PC-9 (cell line): ENCODE data around the gene NDUFC1. TPM values are rescaled to one million over a fixed set of nuclear protein-coding genes. Genes with fewer than 3 reads are reported as not detected.
A peak's percentile ranks its signal among the peaks of the same experiment; 100 is the strongest.

Experiments
- BruUV-seq: library from RNA; stranded (reverse); fragments of 400-500 nt; replicated peaks from 2 replicates; lab custom pipeline; 2021; lab: Mats Ljungman, UMichigan
- CTCF ChIA-PET: fragments of 300-600 bp; sonication (Branson Sonifier 250); formaldehyde crosslinking; loops from one replicate; lab custom pipeline; 2022; ENCODE audit warnings: antibody characterized with exemption; lab: Charles Lee
- POLR2A ChIA-PET: fragments of 300-600 bp; sonication (Branson Sonifier 250); formaldehyde crosslinking; loops from one replicate; lab custom pipeline; 2022; ENCODE audit warnings: antibody characterized with exemption; ENCODE audit not compliant: unreplicated experiment; lab: Charles Lee
- DNase-seq, 2 experiments: peaks; one replicate each; pipeline versions ENCODE4 v3.0.0 to v3.0.0-alpha.2; 2015 to 2022; ENCODE audit warnings: mixed read lengths in 1 of 2
- H2AFZ ChIP-seq: fragments of 200-600 bp; sonication (generic); 2 replicates; pipeline ENCODE4 v1.8.1; 2017; ENCODE audit warnings: antibody characterized with exemption
- H3F3A ChIP-seq: fragments of 200-600 bp; sonication (generic); 2 replicates; pipeline ENCODE4 v1.8.1; 2017; ENCODE audit warnings: antibody characterized with exemption, mild to moderate bottlenecking, low read depth; ENCODE audit not compliant: insufficient read depth
- H3K27ac ChIP-seq: fragments of 200-600 bp; sonication (generic); 2 replicates; pipeline ENCODE4 v1.6.1; 2016; ENCODE audit warnings: mixed run types
- H3K27me3 ChIP-seq: fragments of 200-600 bp; sonication (generic); 2 replicates; pipeline ENCODE4 v1.6.1; 2016; ENCODE audit warnings: low read depth, mixed run types; ENCODE audit not compliant: insufficient read depth
- H3K36me3 ChIP-seq: fragments of 200-600 bp; sonication (generic); 2 replicates; pipeline ENCODE4 v1.6.1; 2016; ENCODE audit warnings: low read depth, mixed run types
- H3K4me1 ChIP-seq: fragments of 200-600 bp; sonication (generic); replicated peaks from 2 replicates; pipeline ENCODE4 v1.6.1; 2016; ENCODE audit warnings: mixed run types; ENCODE audit not compliant: insufficient read depth
- H3K4me2 ChIP-seq: fragments of 200-600 bp; sonication (generic); 2 replicates; pipeline ENCODE4 v1.6.1; 2017; ENCODE audit warnings: mixed run types
- H3K4me3 ChIP-seq: fragments of 200-600 bp; sonication (generic); 2 replicates; pipeline ENCODE4 v1.6.1; 2016; ENCODE audit warnings: mixed run types
- H3K79me2 ChIP-seq: fragments of 200-600 bp; sonication (generic); 2 replicates; pipeline ENCODE4 v1.6.1; 2017; ENCODE audit warnings: low read depth, mixed run types
- H3K9me2 ChIP-seq: fragments of 200-600 bp; sonication (generic); 2 replicates; pipeline ENCODE4 v1.8.1; 2017; ENCODE audit warnings: mild to moderate bottlenecking; ENCODE audit not compliant: insufficient read depth
- H3K9me3 ChIP-seq: fragments of 200-600 bp; sonication (generic); 2 replicates; pipeline ENCODE4 v1.8.1; 2016; ENCODE audit warnings: low read depth; ENCODE audit not compliant: insufficient read depth
- H4K20me1 ChIP-seq: fragments of 200-600 bp; sonication (generic); 2 replicates; pipeline ENCODE4 v1.8.1; 2017; ENCODE audit not compliant: insufficient read depth
- CTCF ChIP-seq: fragments of 200-600 bp; sonication (generic); conservative IDR thresholded peaks from 2 replicates; pipeline ENCODE4 v1.6.1; 2017; ENCODE audit warnings: mixed run types, antibody characterized with exemption, mild to moderate bottlenecking, moderate library complexity
- EZH2 ChIP-seq: fragments of 200-600 bp; sonication (generic); IDR thresholded peaks from 2 replicates; pipeline ENCODE4 v1.8.0; 2017; ENCODE audit warnings: antibody characterized with exemption, low read depth
- intact Hi-C: fragments of 100-400 bp; cut with micrococcal nuclease; formaldehyde crosslinking; loops from one replicate; pipeline ENCODE4 v1.10.0; 2022; ENCODE audit not compliant: unreplicated experiment
- total RNA-seq: library from RNA; stranded (reverse); gene quantifications from 2 replicates; pipeline ENCODE4 v1.2.3, GENCODE V29; 2021

NDUFC1 gene
- total RNA-seq, 1 experiment from 2014 or later: 59.3 TPM

- Histone ChIP-seq H3K79me2 (peaks cover 22% of the 10 kb centered on the region), H3K4me2 (peak overlapping the region; percentile 79), H3K4me1 (peaks cover 21% of the 10 kb centered on the region), H3K27ac (no peak overlapping the region), H3K27me3 (no peaks in the 10 kb centered on the region), H3K9me3 (no peaks in the 10 kb centered on the region), H3K4me3 (peak overlapping the region; percentile 78; the same call in 1 of the 2 replicates), H3K36me3 (peaks cover 3% of the 10 kb centered on the region; the same call in 1 of the 2 replicates), H2AFZ (peak overlapping the region; percentile 83), H4K20me1 (no peaks in the 10 kb centered on the region), H3K9me2 (no peaks in the 10 kb centered on the region), H3F3A (peaks cover 16% of the 10 kb centered on the region)
- no TSS peak for BruUV-seq
- peak; percentile 21; the same call in 1 of the 2 replicates for TF ChIP-seq CTCF
- no peak for TF ChIP-seq EZH2
- intact Hi-C loops: loop anchor here (1.0 to 2.0 kb wide), 4 partner anchors 67 to 265 kb away; no protein-coding TSS in a partner anchor
- POLR2A ChIA-PET: interaction anchor here (0.6 kb wide), 2 partner anchors 23 to 1184 kb away, joined by 3 read pairs; no protein-coding TSS in a partner anchor
- no peak for DNase-seq
- CTCF ChIA-PET: interaction anchor here (0.6 to 1.4 kb wide), 7 partner anchors 14 to 265 kb away, joined by 3 to 8 read pairs (median 4); partner anchors contain the start of gene ELF2
Observed at GRCh38 chr4:139295942-139296299, 6.4 kb downstream of the NDUFC1 start.

GRCh38 chr4:139295206-139295941 lies 6.9 kb downstream of the NDUFC1 start:
- TF ChIP-seq EZH2 (no peak), CTCF (peak; percentile 85)
- Histone ChIP-seq H3K79me2 (peaks cover 22% of the 10 kb centered on the region), H3F3A (peaks cover 10% of the 10 kb centered on the region; the same call in 1 of the 2 replicates), H3K36me3 (peaks cover 3% of the 10 kb centered on the region; the same call in 1 of the 2 replicates), H2AFZ (peak overlapping the region; percentile 83), H3K9me2 (no peaks in the 10 kb centered on the region), H3K4me1 (peaks cover 21% of the 10 kb centered on the region), H3K27me3 (no peaks in the 10 kb centered on the region), H3K9me3 (no peaks in the 10 kb centered on the region), H3K27ac (no peak overlapping the region), H4K20me1 (no peaks in the 10 kb centered on the region), H3K4me2 (peak overlapping the region; percentile 79), H3K4me3 (peak overlapping the region; percentile 78)
- CTCF ChIA-PET: interaction anchor here (0.6 to 1.4 kb wide), 7 partner anchors 14 to 265 kb away, joined by 3 to 8 read pairs (median 4); partner anchors contain the start of gene ELF2
- BruUV-seq: no TSS peak
- intact Hi-C loops: loop anchor here (1.0 to 2.0 kb wide), 3 partner anchors 157 to 265 kb away; no protein-coding TSS in a partner anchor
- peak; percentile 66 to 91 for DNase-seq
- POLR2A ChIA-PET: interaction anchor here (0.6 kb wide), 2 partner anchors 23 to 119 kb away, joined by 3 read pairs; no protein-coding TSS in a partner anchor

- no peak for TF ChIP-seq CTCF
- no peak for TF ChIP-seq EZH2
- Histone ChIP-seq H3K4me1 (no peaks in the 10 kb centered on the region), H3K36me3 (no peaks in the 10 kb centered on the region), H4K20me1 (no peaks in the 10 kb centered on the region), H2AFZ (no peak overlapping the region), H3K9me2 (no peaks in the 10 kb centered on the region), H3K4me3 (no peak overlapping the region), H3K4me2 (no peak overlapping the region), H3K27ac (no peak overlapping the region), H3K9me3 (no peaks in the 10 kb centered on the region), H3K79me2 (no peaks in the 10 kb centered on the region), H3F3A (no peaks in the 10 kb centered on the region), H3K27me3 (no peaks in the 10 kb centered on the region)
- ChIA-PET CTCF (no interaction called here), POLR2A (no interaction called here)
- BruUV-seq: no TSS peak
- intact Hi-C loops: no loop called here
- no peak for DNase-seq
Observed at GRCh38 chr4:139286186-139286698, 16.0 kb downstream of the NDUFC1 start.
